GM12892 (cell line): ENCODE data around the gene UGT1A3.
"Not testable (repeated sequence)": the region's sequence is repeated elsewhere in the genome, so short reads cannot be mapped to it uniquely, and the experiment has no call there.

ENCODE experiments used
- DNase-seq: peaks from one replicate; pipeline ENCODE4 v3.0.0; 2011; ENCODE audit not compliant: insufficient read length
- FAIRE-seq: peaks from 2 replicates; lab custom pipeline; 2011; peaks lifted over from hg19 to GRCh38; lab: Jason Lieb, UNC
- POLR2A ChIP-seq: IDR thresholded peaks from 2 replicates; pipeline ENCODE4 v1.6.1; 2011; ENCODE audit warnings: low read depth, low read length, control low read depth
- POLR2AphosphoS5 ChIP-seq: IDR thresholded peaks from 2 replicates; pipeline ENCODE4 v1.6.1; 2011; ENCODE audit warnings: low read depth, low read length, control low read depth
- TAF1 ChIP-seq: IDR thresholded peaks from 2 replicates; pipeline ENCODE4 v1.6.1; 2011; ENCODE audit warnings: low read depth, mild to moderate bottlenecking, control low read depth, low read length, borderline replicate concordance

Gene UGT1A3

GRCh38 chr2:233692648-233693047 is 36.2 kb upstream of the UGT1A3 start, which contains the start of gene UGT1A6:
TSS of gene UGT1A6 (plus strand) at chr2:233692890. CDS start at chr2:233693005, 115 bp downstream.
- FAIRE-seq (no peak), DNase-seq (no peak)
- TF ChIP-seq POLR2AphosphoS5 (no peak), POLR2A (no peak), TAF1 (no peak)

GRCh38 chr2:233693963-233694362 is 34.9 kb upstream of the UGT1A3 start:
- FAIRE-seq (no peak), DNase-seq (no peak)
- TF ChIP-seq TAF1 (no peak), POLR2A (no peak)

- no peak for TF ChIP-seq TAF1
- FAIRE-seq (no peak), DNase-seq (no peak)
Observed at GRCh38 chr2:233698740-233699139, 30.1 kb upstream of the UGT1A3 start.

GRCh38 chr2:233699424-233700027 is 29.3 kb upstream of the UGT1A3 start:
- DNase-seq (no peak), FAIRE-seq (no peak)
- no peak for TF ChIP-seq POLR2AphosphoS5
- TF ChIP-seq TAF1: no peak
- no peak for TF ChIP-seq POLR2A

GRCh38 chr2:233700028-233700635 is 28.7 kb upstream of the UGT1A3 start:
- TF ChIP-seq POLR2AphosphoS5 (no peak), POLR2A (no peak), TAF1 (no peak)
- DNase-seq: no peak
- FAIRE-seq: no peak

GRCh38 chr2:233700842-233701241 is 28.0 kb upstream of the UGT1A3 start:
- FAIRE-seq, DNase-seq: not testable (repeated sequence)

GRCh38 chr2:233702238-233702637 is 26.6 kb upstream of the UGT1A3 start:
- TF ChIP-seq POLR2AphosphoS5: no peak
- TF ChIP-seq POLR2A: no peak
- no peak for TF ChIP-seq TAF1
- FAIRE-seq (no peak), DNase-seq (no peak)

GRCh38 chr2:233705911-233706506 is 22.8 kb upstream of the UGT1A3 start:
- FAIRE-seq: no peak
- no peak for DNase-seq
- no peak for TF ChIP-seq POLR2AphosphoS5
- TF ChIP-seq TAF1: no peak
- no peak for TF ChIP-seq POLR2A

GRCh38 chr2:233706720-233707119 is 22.1 kb upstream of the UGT1A3 start:
- FAIRE-seq (no peak), DNase-seq (no peak)
- TF ChIP-seq POLR2AphosphoS5: no peak
- no peak for TF ChIP-seq POLR2A
- TF ChIP-seq TAF1: no peak

GRCh38 chr2:233707940-233708644 is 20.8 kb upstream of the UGT1A3 start:
- DNase-seq (no peak), FAIRE-seq (peak; percentile 56)
- TF ChIP-seq POLR2AphosphoS5 (no peak), POLR2A (no peak), TAF1 (no peak)

- no peak for DNase-seq
- TF ChIP-seq POLR2A: no peak
- no peak for TF ChIP-seq TAF1
- no peak for TF ChIP-seq POLR2AphosphoS5
- FAIRE-seq: no peak
Observed at GRCh38 chr2:233708942-233709341, 19.9 kb upstream of the UGT1A3 start.
